Measurements from ENCODE around the gene ATP8A2. TPM values are rescaled to one million over a fixed set of nuclear protein-coding genes. Genes with fewer than 3 reads are reported as not detected.

ATP8A2 gene
- total and polyA plus RNA-seq, 2 of the 4 experiments (the other 2 are of a cell fraction): 0.02 to 0.18 TPM

- H3K79me1 ChIP-seq (ENCODE audit: low read depth in 1 of 2, low read length in 2 of 2): no peaks in the 10 kb centered on the region
- H3K4me2 ChIP-seq (ENCODE audit: low read depth, low read length): no peak overlapping the region
- H3K9me3 ChIP-seq (ENCODE audit: control insufficient read depth, insufficient read depth, low read length): no peaks in the 10 kb centered on the region
- H2BK15ac ChIP-seq (ENCODE audit: low read depth, low read length): no peak overlapping the region
- no peak overlapping the region for H2AFZ ChIP-seq (replicated peaks; ENCODE audit: low read length, poor library complexity)
- H4K5ac ChIP-seq (ENCODE audit: low read depth, low read length): no peak overlapping the region
- no peaks in the 10 kb centered on the region for H3K9me1 ChIP-seq (ENCODE audit: insufficient read depth, low read length)
- no peaks in the 10 kb centered on the region for H4K20me1 ChIP-seq (ENCODE audit: insufficient read depth, low read length)
- H2BK120ac ChIP-seq (ENCODE audit: low read depth, low read length): no peak overlapping the region
- H3K56ac ChIP-seq (ENCODE audit: extremely low read depth, insufficient read depth, low read length): no peak overlapping the region
- H3K9ac ChIP-seq (ENCODE audit: low read depth, low read length): no peak overlapping the region
- no peak overlapping the region for H3K4me3 ChIP-seq (ENCODE audit: insufficient read depth, low read depth, low read length)
- no peak overlapping the region for H2AK9ac ChIP-seq (replicated peaks; ENCODE audit: low read depth, low read length, poor library complexity)
- no peak overlapping the region for H3K14ac ChIP-seq (replicated peaks; ENCODE audit: low read depth, low read length)
- dilution Hi-C loops (cut with HindIII; ENCODE audit: low sequenced_read_pairs, unreplicated experiment) (no loop called here), intact Hi-C loops (cut with micrococcal nuclease) (no loop called here), in situ Hi-C loops (cut with MboI; ENCODE audit: low sequenced_read_pairs) (no loop called here)
- H4K91ac ChIP-seq (ENCODE audit: insufficient read depth, low read depth, low read length): no peak overlapping the region
- no peak overlapping the region for H3K4ac ChIP-seq (ENCODE audit: low read depth, low read length)
- H3K36me3 ChIP-seq (ENCODE audit: control insufficient read depth, insufficient read depth, low read length): no peaks in the 10 kb centered on the region
- WGBS, 2 experiments (ENCODE audit: extremely low coverage in 2 of 2, insufficient read length in 1 of 2): no CpG with 5 or more reads among the region's 2 CpGs
- TF ChIP-seq BHLHE40 (IDR thresholded peaks at IDR 0.05; ENCODE audit: low read depth, low read length) (no peak), RCOR1 (IDR thresholded peaks at IDR 0.05; ENCODE audit: insufficient replicate concordance, low read length) (no peak), POLR2A (IDR thresholded peaks at IDR 0.05; ENCODE audit: low read depth, low read length) (no peak), CTCF (conservative IDR thresholded peaks at IDR 0.05; ENCODE audit: low read depth, low read length) (no peak), FOS (IDR thresholded peaks at IDR 0.05; ENCODE audit: low read depth, low read length) (no peak), SMC3 (IDR thresholded peaks at IDR 0.05; ENCODE audit: low read depth, low read length) (no peak), RAD21 (IDR thresholded peaks at IDR 0.05; ENCODE audit: low read length) (no peak)
- POLR2A ChIA-PET (ENCODE audit: unreplicated experiment): no interaction called here
- no peak overlapping the region for H4K8ac ChIP-seq (ENCODE audit: low read depth in 2 of 2, low read length in 2 of 2)
- BruUV-seq (replicated peaks): no TSS peak
- CTCF ChIA-PET: no interaction called here
- no peak overlapping the region for H2BK5ac ChIP-seq (ENCODE audit: low read depth, low read length, poor library complexity, severe bottlenecking)
- ATAC-seq (ENCODE audit: low read depth) (no peak), DNase-seq (no peak)
- no peak overlapping the region for H3K27ac ChIP-seq (ENCODE audit: insufficient read depth, low read length)
- no peak overlapping the region for H3K23ac ChIP-seq (ENCODE audit: low read depth, low read length)
- no peak overlapping the region for H2AK5ac ChIP-seq (ENCODE audit: low read depth, low read length)
- H3K4me1 ChIP-seq (ENCODE audit: control insufficient read depth, insufficient read depth, low read length): no peaks in the 10 kb centered on the region
- H3K18ac ChIP-seq (ENCODE audit: low read depth, low read length): no peak overlapping the region
- no peak overlapping the region for H2BK20ac ChIP-seq (ENCODE audit: low read depth, low read length)
- no peaks in the 10 kb centered on the region for H3K27me3 ChIP-seq (ENCODE audit: control insufficient read depth, insufficient read depth, low read length)
These were observed 318.8 kb downstream of the ATP8A2 start for GRCh38 chr13:25690582-25690981.
